ENCODE results near the gene LMF1.

Gene LMF1

DNA sequence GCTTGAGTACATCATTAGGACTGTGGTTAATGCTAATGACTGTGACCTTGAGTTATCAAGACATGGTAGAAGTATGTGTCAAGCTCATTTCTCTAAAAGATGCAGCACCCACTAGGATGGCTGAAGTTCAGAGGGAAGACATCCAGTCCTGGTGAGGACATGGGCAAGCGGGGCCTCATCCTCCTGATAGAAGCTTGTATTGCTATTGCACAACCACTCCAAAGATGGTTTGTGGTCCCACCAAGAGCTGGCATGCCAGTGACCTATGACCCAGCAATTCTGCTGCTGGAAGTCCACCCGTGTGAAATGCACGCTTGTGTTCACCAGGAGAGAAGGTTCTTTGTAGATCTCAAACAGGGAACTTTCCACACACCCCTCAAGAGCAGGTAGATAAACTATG lies 25.0 kb upstream of the LMF1 start:
- TF ChIP-seq, protein P1, sequence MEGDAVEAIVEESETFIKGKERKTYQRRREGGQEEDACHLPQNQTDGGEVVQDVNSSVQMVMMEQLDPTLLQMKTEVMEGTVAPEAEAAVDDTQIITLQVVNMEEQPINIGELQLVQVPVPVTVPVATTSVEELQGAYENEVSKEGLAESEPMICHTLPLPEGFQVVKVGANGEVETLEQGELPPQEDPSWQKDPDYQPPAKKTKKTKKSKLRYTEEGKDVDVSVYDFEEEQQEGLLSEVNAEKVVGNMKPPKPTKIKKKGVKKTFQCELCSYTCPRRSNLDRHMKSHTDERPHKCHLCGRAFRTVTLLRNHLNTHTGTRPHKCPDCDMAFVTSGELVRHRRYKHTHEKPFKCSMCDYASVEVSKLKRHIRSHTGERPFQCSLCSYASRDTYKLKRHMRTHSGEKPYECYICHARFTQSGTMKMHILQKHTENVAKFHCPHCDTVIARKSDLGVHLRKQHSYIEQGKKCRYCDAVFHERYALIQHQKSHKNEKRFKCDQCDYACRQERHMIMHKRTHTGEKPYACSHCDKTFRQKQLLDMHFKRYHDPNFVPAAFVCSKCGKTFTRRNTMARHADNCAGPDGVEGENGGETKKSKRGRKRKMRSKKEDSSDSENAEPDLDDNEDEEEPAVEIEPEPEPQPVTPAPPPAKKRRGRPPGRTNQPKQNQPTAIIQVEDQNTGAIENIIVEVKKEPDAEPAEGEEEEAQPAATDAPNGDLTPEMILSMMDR (IDR thresholded peaks at IDR 0.05; ENCODE audit: poor library complexity, severe bottlenecking), result no peak
- Histone ChIP-seq H3K9me3 (ENCODE audit: severe bottlenecking) (no peaks in the 10 kb centered on the region), H3K27me3 (ENCODE audit: insufficient read depth, poor library complexity, severe bottlenecking) (peaks cover 6% of the 10 kb centered on the region), H3K4me3 (ENCODE audit: severe bottlenecking) (no peak overlapping the region), H3K4me1 (ENCODE audit: insufficient read depth, poor library complexity, severe bottlenecking) (peaks cover 3% of the 10 kb centered on the region), H3K27ac (ENCODE audit: poor library complexity, severe bottlenecking) (no peak overlapping the region), H3K36me3 (ENCODE audit: low read depth) (no peaks in the 10 kb centered on the region)
- no peak for ATAC-seq (ENCODE audit: low read depth)
- DNase-seq (ENCODE audit: low spot score), result no peak

DNA sequence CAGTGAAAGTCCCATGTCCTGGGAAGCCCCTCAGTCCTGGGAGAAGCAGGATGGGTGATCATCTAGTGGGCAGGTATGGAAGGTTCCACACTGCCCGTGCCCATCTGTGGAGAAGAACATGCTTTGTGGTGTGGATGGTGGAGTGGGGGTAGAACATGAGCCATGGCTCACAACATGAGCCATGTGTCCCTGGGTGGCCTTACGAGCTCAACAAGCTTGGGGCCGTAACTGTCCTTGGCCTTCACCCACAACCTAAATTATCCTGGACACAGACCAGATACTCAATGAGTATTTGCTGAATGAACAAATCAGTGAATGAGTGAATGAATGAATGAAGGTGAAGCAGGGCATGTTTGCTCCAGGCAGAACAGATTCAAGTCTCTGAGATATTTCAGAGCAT lies 24.3 kb upstream of the LMF1 start:
- Histone ChIP-seq H3K4me3 (ENCODE audit: severe bottlenecking) (no peak overlapping the region), H3K27me3 (ENCODE audit: insufficient read depth, poor library complexity, severe bottlenecking) (peaks cover 12% of the 10 kb centered on the region), H3K27ac (ENCODE audit: poor library complexity, severe bottlenecking) (no peak overlapping the region), H3K36me3 (ENCODE audit: low read depth) (no peaks in the 10 kb centered on the region), H3K4me1 (ENCODE audit: insufficient read depth, poor library complexity, severe bottlenecking) (peaks cover 3% of the 10 kb centered on the region), H3K9me3 (ENCODE audit: severe bottlenecking) (no peaks in the 10 kb centered on the region)
- TF ChIP-seq, protein P1 (IDR thresholded peaks at IDR 0.05; ENCODE audit: poor library complexity, severe bottlenecking), result no peak
- no peak for ATAC-seq (ENCODE audit: low read depth)
- no peak for DNase-seq (ENCODE audit: low spot score)

DNA sequence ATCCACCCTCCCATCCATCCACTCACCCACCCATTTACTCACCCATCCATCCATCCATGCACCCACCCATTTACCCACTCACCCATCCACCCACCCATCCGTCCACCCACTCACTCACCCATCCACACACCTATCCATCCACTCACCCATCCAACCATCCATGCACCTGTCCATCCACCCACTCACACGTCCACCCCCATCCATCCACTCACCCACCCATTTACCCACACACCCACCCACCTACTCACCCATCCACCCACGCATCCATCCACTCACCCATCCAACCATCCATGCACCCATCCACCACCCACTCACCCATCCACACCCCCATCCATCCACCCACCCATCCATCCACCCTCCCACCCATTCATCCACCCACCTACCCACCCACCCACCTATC lies 22.9 kb upstream of the LMF1 start:
- H3K4me1 ChIP-seq (ENCODE audit: insufficient read depth, poor library complexity, severe bottlenecking), result peaks cover 3% of the 10 kb centered on the region
- H3K4me3 ChIP-seq (ENCODE audit: severe bottlenecking), result no peak overlapping the region
- DNase-seq (ENCODE audit: low spot score) (no peak), ATAC-seq (ENCODE audit: low read depth) (no peak)
- TF ChIP-seq, protein P1 (IDR thresholded peaks at IDR 0.05; ENCODE audit: poor library complexity, severe bottlenecking), result no peak
- H3K27me3 ChIP-seq (ENCODE audit: insufficient read depth, poor library complexity, severe bottlenecking), result peaks cover 18% of the 10 kb centered on the region
- no peaks in the 10 kb centered on the region for H3K36me3 ChIP-seq (ENCODE audit: low read depth)
- H3K9me3 ChIP-seq (ENCODE audit: severe bottlenecking), result no peaks in the 10 kb centered on the region
- H3K27ac ChIP-seq (ENCODE audit: poor library complexity, severe bottlenecking), result no peak overlapping the region

DNA sequence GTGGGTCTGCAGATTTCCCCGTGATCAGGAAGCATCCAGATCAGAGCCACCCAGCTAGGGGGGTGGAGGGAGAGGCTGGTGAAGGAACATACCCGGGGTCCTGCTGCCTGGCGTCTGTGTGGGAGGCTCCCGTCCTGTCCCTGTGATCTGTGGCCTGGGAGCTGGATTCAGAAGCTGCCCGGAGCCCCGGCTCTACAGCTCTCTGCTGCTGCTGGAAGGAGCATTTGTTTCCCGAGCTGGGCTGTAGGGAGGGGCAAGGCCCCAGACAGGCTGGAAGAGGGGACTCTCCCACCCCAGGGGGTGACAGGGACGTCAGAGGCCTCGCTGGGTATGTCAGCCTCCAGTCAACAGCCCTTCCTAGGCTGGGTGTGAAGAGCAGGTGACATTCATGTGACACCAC lies 21.0 kb upstream of the LMF1 start:
- Histone ChIP-seq H3K27ac (ENCODE audit: poor library complexity, severe bottlenecking) (no peak overlapping the region), H3K27me3 (ENCODE audit: insufficient read depth, poor library complexity, severe bottlenecking) (peaks cover 35% of the 10 kb centered on the region), H3K4me3 (ENCODE audit: severe bottlenecking) (no peak overlapping the region), H3K4me1 (ENCODE audit: insufficient read depth, poor library complexity, severe bottlenecking) (no peaks in the 10 kb centered on the region), H3K36me3 (ENCODE audit: low read depth) (no peaks in the 10 kb centered on the region), H3K9me3 (ENCODE audit: severe bottlenecking) (no peaks in the 10 kb centered on the region)
- TF ChIP-seq, protein P1 (IDR thresholded peaks at IDR 0.05; ENCODE audit: poor library complexity, severe bottlenecking), result no peak
- no peak for DNase-seq (ENCODE audit: low spot score)
- ATAC-seq (ENCODE audit: low read depth), result no peak

DNA sequence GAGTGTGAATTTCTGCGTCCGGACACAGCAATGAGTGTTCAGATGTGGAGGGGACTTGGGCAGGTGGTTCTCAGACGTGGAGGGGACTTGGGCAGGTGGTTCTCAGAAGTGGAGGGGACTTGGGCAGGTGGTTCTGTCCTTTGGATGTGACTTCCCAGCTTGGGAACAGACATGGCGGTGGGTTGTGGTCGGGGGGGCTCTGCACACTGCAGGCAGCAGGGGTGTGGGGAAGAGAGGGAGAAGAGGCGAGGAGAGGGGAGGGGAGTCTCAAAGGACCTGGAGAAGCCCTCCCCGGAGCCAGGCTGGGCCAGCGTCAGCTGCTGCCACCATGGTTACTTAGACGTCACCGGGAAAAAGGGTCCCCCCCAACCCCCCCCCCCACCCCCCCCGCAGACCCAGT lies 20.6 kb upstream of the LMF1 start:
- H3K36me3 ChIP-seq (ENCODE audit: low read depth), result no peaks in the 10 kb centered on the region
- ATAC-seq (ENCODE audit: low read depth) (no peak), DNase-seq (ENCODE audit: low spot score) (no peak)
- peaks cover 40% of the 10 kb centered on the region for H3K27me3 ChIP-seq (ENCODE audit: insufficient read depth, poor library complexity, severe bottlenecking)
- TF ChIP-seq, protein P1 (IDR thresholded peaks at IDR 0.05; ENCODE audit: poor library complexity, severe bottlenecking), result no peak
- no peaks in the 10 kb centered on the region for H3K4me1 ChIP-seq (ENCODE audit: insufficient read depth, poor library complexity, severe bottlenecking)
- H3K4me3 ChIP-seq (ENCODE audit: severe bottlenecking), result no peak overlapping the region
- no peak overlapping the region for H3K27ac ChIP-seq (ENCODE audit: poor library complexity, severe bottlenecking)
- no peaks in the 10 kb centered on the region for H3K9me3 ChIP-seq (ENCODE audit: severe bottlenecking)

All from RWPE2 (cell line).